Fibroblast of pulmonary artery (primary cell): ENCODE results near the gene AHSG.

Source experiments
- DNase-seq: peaks from one replicate; pipeline ENCODE4 v3.0.0-alpha.2; 2010; ENCODE audit warnings: low read depth
- H3K4me3 ChIP-seq: replicated peaks from 2 replicates; pipeline ENCODE4 v1.5.1; 2011; ENCODE audit warnings: low read depth, mild to moderate bottlenecking, control low read depth, low read length, moderate library complexity
- TF ChIP-seq, protein P1 (sequence below): IDR thresholded peaks from 2 replicates; pipeline ENCODE4 v1.5.1; 2011; ENCODE audit warnings: mild to moderate bottlenecking, control low read depth, low read length, inconsistent platforms; ENCODE audit errors: missing control alignments

The AHSG gene

DNA sequence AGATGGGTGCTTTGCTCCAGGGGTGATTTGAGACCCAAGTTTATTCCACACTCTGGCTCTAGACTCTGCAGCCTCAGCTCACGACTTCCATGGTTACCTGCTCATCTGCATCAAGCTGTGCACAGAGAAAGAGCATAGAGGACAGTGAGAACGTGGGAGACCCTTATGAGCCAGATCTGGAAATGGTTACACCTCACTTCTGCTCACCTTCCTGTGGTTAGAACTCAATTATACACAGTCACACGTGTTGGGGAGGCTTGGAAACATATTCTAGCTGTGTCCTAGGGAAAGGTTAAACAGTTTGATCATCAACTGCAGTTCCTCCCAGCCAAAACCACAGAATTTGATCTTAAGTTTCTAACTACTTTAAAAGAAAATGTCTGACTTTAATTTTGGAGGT lies 29.2 kb downstream of the AHSG start:
- TF ChIP-seq, protein P1, sequence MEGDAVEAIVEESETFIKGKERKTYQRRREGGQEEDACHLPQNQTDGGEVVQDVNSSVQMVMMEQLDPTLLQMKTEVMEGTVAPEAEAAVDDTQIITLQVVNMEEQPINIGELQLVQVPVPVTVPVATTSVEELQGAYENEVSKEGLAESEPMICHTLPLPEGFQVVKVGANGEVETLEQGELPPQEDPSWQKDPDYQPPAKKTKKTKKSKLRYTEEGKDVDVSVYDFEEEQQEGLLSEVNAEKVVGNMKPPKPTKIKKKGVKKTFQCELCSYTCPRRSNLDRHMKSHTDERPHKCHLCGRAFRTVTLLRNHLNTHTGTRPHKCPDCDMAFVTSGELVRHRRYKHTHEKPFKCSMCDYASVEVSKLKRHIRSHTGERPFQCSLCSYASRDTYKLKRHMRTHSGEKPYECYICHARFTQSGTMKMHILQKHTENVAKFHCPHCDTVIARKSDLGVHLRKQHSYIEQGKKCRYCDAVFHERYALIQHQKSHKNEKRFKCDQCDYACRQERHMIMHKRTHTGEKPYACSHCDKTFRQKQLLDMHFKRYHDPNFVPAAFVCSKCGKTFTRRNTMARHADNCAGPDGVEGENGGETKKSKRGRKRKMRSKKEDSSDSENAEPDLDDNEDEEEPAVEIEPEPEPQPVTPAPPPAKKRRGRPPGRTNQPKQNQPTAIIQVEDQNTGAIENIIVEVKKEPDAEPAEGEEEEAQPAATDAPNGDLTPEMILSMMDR = no peak
- DNase-seq = no peak
- H3K4me3 ChIP-seq = no peak overlapping the region

DNA sequence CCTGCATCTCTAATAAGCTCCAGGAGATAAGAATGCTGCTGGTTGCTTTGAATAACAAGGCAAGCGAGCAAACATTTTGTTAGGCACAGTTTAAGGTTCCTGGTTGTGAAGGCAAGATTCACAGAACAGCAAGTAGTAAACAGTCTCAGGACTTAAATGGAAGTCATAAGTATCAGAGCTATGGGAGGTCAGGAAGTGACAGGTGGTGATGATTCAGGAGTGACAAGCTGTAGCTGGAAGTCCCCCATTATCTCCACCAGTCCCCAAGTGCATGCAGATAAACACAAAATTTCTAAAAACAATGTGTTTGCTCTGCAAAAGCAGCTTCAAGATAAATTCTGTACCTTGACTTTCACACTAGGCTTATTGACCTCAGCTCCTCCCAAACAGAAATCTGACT lies 30.6 kb downstream of the AHSG start:
- H3K4me3 ChIP-seq = no peak overlapping the region
- DNase-seq = no peak
- TF ChIP-seq, protein P1 = no peak

DNA sequence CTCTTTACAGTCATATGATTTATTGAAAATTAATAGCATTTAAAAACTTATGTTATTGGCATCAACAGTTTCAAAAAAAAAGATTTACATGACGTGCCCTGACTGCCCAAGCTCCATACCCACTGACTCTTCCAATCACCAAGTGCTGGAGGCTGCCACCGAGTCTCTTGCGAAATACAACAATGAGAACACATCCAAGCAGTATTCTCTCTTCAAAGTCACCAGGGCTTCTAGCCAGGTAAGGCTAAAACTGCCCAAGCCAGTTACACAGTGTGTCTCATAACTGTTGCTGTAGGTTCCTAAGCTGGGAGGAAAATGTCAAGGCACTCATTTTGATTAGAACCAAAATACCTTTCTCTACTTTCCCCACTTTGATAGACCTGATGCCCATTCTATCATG lies 31.8 kb downstream of the AHSG start:
- DNase-seq = no peak
- TF ChIP-seq, protein P1 = no peak
- H3K4me3 ChIP-seq = no peak overlapping the region

DNA sequence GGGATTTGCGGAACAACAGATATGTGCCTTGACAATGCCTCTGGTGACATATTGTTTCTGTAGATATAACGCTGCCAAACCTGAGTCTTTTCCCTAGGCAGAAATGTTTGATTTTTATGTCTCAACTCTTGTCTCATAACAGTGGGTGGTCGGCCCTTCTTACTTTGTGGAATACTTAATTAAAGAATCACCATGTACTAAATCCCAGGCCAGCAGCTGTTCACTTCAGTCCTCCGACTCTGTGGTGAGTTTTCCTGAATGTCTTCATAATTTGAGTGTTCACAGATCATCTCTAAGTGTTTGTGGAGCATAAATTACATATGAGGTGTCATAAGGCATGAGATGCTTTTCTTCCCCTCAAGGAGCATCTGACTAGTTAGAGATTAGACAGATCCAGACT lies 33.2 kb downstream of the AHSG start:
- H3K4me3 ChIP-seq = no peak overlapping the region
- TF ChIP-seq, protein P1 = no peak
- no peak for DNase-seq

DNA sequence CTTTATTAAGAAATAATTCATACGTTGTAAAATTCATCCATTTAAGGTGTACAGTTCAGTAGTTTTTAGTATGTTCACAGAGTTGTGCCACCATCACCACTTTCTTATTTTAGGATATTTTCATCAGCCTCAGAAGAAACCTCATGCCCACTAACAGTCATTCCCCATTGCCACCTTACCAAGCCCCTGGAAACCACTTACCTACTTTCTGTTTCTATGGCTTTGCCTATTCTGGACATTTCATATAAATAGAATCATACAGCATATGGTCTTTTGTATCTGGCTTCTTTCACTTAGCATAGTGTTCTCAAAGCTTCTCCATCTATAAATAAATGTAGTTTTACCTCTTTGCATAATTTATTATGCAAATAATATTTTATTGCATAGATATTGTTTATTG lies 34.0 kb downstream of the AHSG start:
- TF ChIP-seq, protein P1 = no peak
- no peak for DNase-seq
- no peak overlapping the region for H3K4me3 ChIP-seq

DNA sequence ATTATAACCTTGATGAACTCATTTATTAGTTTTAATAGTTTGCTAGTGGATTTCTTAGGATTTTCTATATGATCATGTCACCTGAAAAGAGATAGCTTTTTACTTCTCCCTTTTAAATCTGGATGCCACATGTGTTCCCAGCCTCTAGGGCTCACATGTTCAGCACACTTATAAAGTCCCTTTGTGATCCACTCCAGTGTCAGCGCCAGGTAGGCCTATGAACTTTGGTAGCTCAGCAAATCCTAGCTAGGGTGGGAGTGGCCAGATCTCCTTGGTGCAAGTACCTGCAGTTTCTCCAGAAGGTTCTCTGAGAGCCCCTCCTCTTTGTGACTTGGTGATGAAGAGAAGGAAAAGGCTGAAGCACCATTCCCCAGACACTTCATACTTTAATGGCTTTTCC lies 36.0 kb downstream of the AHSG start:
- TF ChIP-seq, protein P1 = no peak
- no peak for DNase-seq
- no peak overlapping the region for H3K4me3 ChIP-seq

DNA sequence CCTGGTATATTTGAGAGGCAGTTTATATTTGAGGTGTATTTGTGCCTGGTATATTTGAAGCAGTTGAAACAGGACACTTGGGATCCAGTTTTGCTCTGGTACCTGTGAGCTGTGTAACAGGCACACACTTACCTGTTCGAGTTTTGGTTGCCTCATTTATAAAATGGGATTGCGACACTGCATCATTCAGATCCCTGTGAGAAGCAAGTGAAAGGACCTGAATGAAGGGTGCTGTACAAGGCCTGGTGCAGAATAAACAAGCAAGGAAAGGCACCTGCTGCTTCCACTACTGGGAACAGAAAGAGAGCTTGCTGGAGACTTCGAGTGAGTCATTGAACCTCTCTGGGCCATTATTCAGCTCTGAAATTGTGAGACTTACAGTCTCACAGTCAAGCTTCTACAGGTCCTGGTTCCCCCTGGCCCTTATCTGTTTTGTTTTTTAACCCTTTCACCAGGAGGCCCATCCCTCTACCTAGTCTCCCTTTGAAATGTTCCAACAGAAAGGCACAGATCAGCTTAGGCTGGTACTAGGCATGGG lies 38.9 kb downstream of the AHSG start:
- H3K4me3 ChIP-seq = no peak overlapping the region
- no peak for DNase-seq
- TF ChIP-seq, protein P1 = no peak
